Medulla oblongata (tissue), 1 donor: ENCODE data around the gene C11orf24.
"Not testable (repeated sequence)": the region's sequence is repeated elsewhere in the genome, so short reads cannot be mapped to it uniquely, and the experiment has no call there.

Experiments used
- DNase-seq: peaks from one replicate; pipeline ENCODE4 v3.0.0-alpha.2; 2015; ENCODE audit errors: extremely low spot score

C11orf24 gene

GRCh38 chr11:68251765-68252164, 20.0 kb downstream of the C11orf24 start:
- DNase-seq, result no peak

- DNase-seq, result not testable (repeated sequence)
Measured at GRCh38 chr11:68244912-68245311, 26.9 kb downstream of the C11orf24 start.

- not testable (repeated sequence) for DNase-seq
Measured at GRCh38 chr11:68243847-68244246, 27.9 kb downstream of the C11orf24 start.

GRCh38 chr11:68242616-68243015, 29.2 kb downstream of the C11orf24 start:
- no peak for DNase-seq

GRCh38 chr11:68231621-68232020, 40.2 kb downstream of the C11orf24 start:
- DNase-seq, result no peak

- no peak for DNase-seq
Measured at GRCh38 chr11:68229601-68230000, 42.2 kb downstream of the C11orf24 start.

- no peak for DNase-seq
Measured at GRCh38 chr11:68226421-68226820, 45.4 kb downstream of the C11orf24 start.

- DNase-seq, result no peak
Measured at GRCh38 chr11:68224606-68225005, 47.2 kb downstream of the C11orf24 start.

GRCh38 chr11:68223275-68223674, 48.5 kb downstream of the C11orf24 start:
- no peak for DNase-seq

- no peak for DNase-seq
Measured at GRCh38 chr11:68221406-68221805, 50.4 kb downstream of the C11orf24 start.

- DNase-seq, result no peak
Measured at GRCh38 chr11:68216171-68216938, 55.4 kb downstream of the C11orf24 start.

- DNase-seq, result no peak
Measured at GRCh38 chr11:68215524-68216170, 56.1 kb downstream of the C11orf24 start.

- DNase-seq, result no peak
Measured at GRCh38 chr11:68215087-68215445, 56.7 kb downstream of the C11orf24 start.

- DNase-seq, result no peak
Measured at GRCh38 chr11:68214173-68215086, 57.3 kb downstream of the C11orf24 start.

GRCh38 chr11:68213555-68214172, 58.1 kb downstream of the C11orf24 start:
- DNase-seq, result peak; percentile 91

- DNase-seq, result no peak
Measured at GRCh38 chr11:68213135-68213515, 58.6 kb downstream of the C11orf24 start, which contains the start of gene KMT5B. Gene KMT5B (minus strand): TSS chr11:68213296. CDS start chr11:68190076, 23,220 bp downstream.

- DNase-seq, result peak; percentile 55
Measured at GRCh38 chr11:68212421-68213134, 59.2 kb downstream of the C11orf24 start.

GRCh38 chr11:68211546-68211945, 60.2 kb downstream of the C11orf24 start:
- no peak for DNase-seq
